Peyer's patch (tissue), 4 donors: ENCODE measurements around the gene PRODH2.

Experiments
- CTCF ChIP-seq, 6 experiments: fragments of 450-650 bp in 4 of 6; fragments of 200-600 bp in 2 of 6; sonication (generic) in 1 of 6; IDR thresholded peaks; one replicate each; pipeline ENCODE4 v1.5.1; 2017 to 2019; ENCODE audit warnings: antibody characterized with exemption in 6 of 6, mild to moderate bottlenecking in 3 of 6, moderate library complexity in 1 of 6
- POLR2A ChIP-seq, 2 donors: fragments of 450-650 bp; IDR thresholded peaks; one replicate each; pipeline ENCODE4 v1.5.1; 2017; ENCODE audit warnings: antibody characterized with exemption in 2 of 2, mild to moderate bottlenecking in 2 of 2, moderate library complexity in 2 of 2

- TF ChIP-seq CTCF (IDR thresholded peaks at IDR 0.05) (no peak), POLR2A (IDR thresholded peaks at IDR 0.05) (no peak)
Measured at GRCh38 chr19:35785339-35785627, 27.4 kb downstream of the PRODH2 start.
